T-helper 1 cell treated with Interleukin-12 subunit alpha and Interleukin-12 subunit beta and Interleukin-4 antibody, amounts not matched to agents 30 μg/mL and 1 μg/mL, for 36 hours (primary cell): ENCODE data around the gene SPTSSB.

Experiments used
- H3K27ac Mint-ChIP-seq: one replicate; pipeline ENCODE4 v1.8.0; 2021; ENCODE audit warnings: mild to moderate bottlenecking, mixed read lengths
- H3K27me3 Mint-ChIP-seq: one replicate; pipeline ENCODE4 v1.8.0; 2021; ENCODE audit warnings: low read depth, mixed read lengths
- H3K36me3 Mint-ChIP-seq: one replicate; pipeline ENCODE4 v1.8.0; 2021; ENCODE audit warnings: low read depth, mixed read lengths
- H3K4me1 Mint-ChIP-seq: one replicate; pipeline ENCODE4 v1.8.0; 2021; ENCODE audit warnings: low read depth, mixed read lengths
- H3K4me3 Mint-ChIP-seq: one replicate; pipeline ENCODE4 v1.8.0; 2021; ENCODE audit warnings: mild to moderate bottlenecking, moderate library complexity, mixed read lengths
- H3K9me3 Mint-ChIP-seq: one replicate; pipeline ENCODE4 v1.8.0; 2021; ENCODE audit warnings: mixed read lengths

SPTSSB gene

DNA sequence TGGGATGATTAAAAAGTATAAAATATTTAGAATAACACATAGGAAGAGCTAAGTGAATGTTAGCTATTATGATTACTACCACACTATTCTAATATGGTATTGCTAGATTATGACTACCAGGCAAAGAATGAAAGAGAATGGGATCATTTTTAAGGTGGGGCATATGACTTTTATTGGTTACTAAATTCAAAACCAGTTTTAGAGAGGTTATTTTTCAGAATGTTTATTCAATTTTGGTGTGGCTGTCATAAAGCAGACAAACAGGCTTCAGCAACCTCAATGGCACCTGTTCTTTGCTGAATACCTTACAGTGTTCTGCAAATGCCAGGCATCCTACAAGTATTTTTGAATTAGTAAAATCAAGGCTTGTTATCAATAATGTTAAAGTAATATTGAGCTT is 12.8 kb downstream of the SPTSSB start:
- Mint-ChIP-seq H3K27me3 (peaks cover 53% of the 10 kb centered on the region), H3K36me3 (no peaks in the 10 kb centered on the region), H3K4me1 (no peaks in the 10 kb centered on the region), H3K9me3 (no peaks in the 10 kb centered on the region), H3K27ac (no peak overlapping the region), H3K4me3 (no peak overlapping the region)

- H3K36me3 Mint-ChIP-seq: no peaks in the 10 kb centered on the region
- H3K27me3 Mint-ChIP-seq: peaks cover 60% of the 10 kb centered on the region
- H3K4me1 Mint-ChIP-seq: no peaks in the 10 kb centered on the region
- H3K4me3 Mint-ChIP-seq: no peak overlapping the region
- no peaks in the 10 kb centered on the region for H3K9me3 Mint-ChIP-seq
- no peak overlapping the region for H3K27ac Mint-ChIP-seq
Measured at GRCh38 chr3:161356287-161356686, 15.0 kb downstream of the SPTSSB start.

GRCh38 chr3:161355508-161355907 is 15.8 kb downstream of the SPTSSB start:
- Mint-ChIP-seq H3K4me3 (no peak overlapping the region), H3K9me3 (no peaks in the 10 kb centered on the region), H3K27me3 (peaks cover 54% of the 10 kb centered on the region), H3K4me1 (no peaks in the 10 kb centered on the region), H3K36me3 (no peaks in the 10 kb centered on the region), H3K27ac (no peak overlapping the region)

GRCh38 chr3:161354554-161354953 is 16.8 kb downstream of the SPTSSB start:
- no peaks in the 10 kb centered on the region for H3K9me3 Mint-ChIP-seq
- H3K36me3 Mint-ChIP-seq: no peaks in the 10 kb centered on the region
- H3K27me3 Mint-ChIP-seq: peaks cover 51% of the 10 kb centered on the region
- no peak overlapping the region for H3K4me3 Mint-ChIP-seq
- H3K27ac Mint-ChIP-seq: no peak overlapping the region
- peaks cover 4% of the 10 kb centered on the region for H3K4me1 Mint-ChIP-seq

DNA sequence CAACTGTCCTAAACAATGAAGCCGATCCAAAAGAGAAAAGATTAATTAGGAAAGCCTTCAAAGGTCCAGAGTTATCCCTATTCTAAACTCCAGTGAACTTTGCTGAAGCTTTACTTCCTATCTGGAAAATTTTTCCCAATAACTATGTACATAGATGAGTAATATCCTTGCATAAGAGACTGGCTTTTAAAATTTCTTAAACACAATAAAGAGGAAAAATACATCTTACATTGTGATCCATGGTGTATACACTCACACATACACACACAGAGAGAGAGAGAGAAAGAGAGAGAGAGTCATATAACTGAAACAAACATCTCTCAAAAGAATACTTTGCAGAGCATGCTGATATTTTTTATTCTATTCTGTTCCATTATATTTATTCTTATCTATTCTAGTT is 20.0 kb downstream of the SPTSSB start:
- Mint-ChIP-seq H3K27me3 (peaks cover 59% of the 10 kb centered on the region), H3K27ac (no peak overlapping the region), H3K9me3 (no peaks in the 10 kb centered on the region), H3K4me3 (no peak overlapping the region), H3K36me3 (no peaks in the 10 kb centered on the region), H3K4me1 (peaks cover 4% of the 10 kb centered on the region)

- Mint-ChIP-seq H3K36me3 (no peaks in the 10 kb centered on the region), H3K27me3 (peaks cover 59% of the 10 kb centered on the region), H3K27ac (no peak overlapping the region), H3K4me3 (no peak overlapping the region), H3K4me1 (peaks cover 4% of the 10 kb centered on the region), H3K9me3 (no peaks in the 10 kb centered on the region)
Measured at GRCh38 chr3:161350916-161351315, 20.4 kb downstream of the SPTSSB start.

DNA sequence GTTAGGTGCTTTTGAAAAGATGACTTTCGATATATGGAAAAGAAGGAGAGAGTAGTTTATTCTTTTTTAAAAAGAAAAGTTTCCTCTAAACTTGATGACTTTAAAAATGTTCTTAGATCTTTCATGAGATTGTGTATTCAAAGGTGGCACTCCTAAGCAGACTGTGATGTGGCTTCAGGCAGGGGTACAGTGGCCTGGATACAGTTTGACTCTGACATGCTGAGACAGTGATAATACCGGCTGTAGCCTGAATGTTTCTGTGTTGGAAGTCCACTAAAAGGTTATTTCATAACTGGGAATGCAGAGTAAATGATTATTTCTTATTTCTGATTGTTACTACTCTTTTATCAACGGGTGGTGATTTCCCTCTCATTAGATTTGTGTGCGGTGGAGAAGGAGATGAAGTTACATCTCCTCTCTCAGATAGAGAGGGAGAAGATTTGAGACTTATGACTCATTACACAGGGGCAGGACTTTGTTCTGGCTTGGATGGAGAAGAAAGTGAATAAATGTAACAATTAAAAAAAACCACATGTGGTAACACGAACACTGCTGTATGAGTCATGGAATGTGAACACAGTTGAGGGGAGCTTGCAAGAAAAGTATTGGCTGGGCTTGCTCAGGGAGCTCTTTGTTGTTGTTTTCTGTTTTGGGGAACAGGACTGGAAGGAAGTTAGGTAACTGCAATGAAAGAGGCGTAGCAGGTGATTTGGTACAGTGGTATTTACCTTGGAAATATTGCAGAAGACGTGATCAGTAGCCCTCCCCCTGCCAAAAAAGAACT is 21.6 kb downstream of the SPTSSB start:
- H3K27ac Mint-ChIP-seq: no peak overlapping the region
- H3K4me1 Mint-ChIP-seq: peaks cover 4% of the 10 kb centered on the region
- no peak overlapping the region for H3K4me3 Mint-ChIP-seq
- H3K36me3 Mint-ChIP-seq: no peaks in the 10 kb centered on the region
- H3K9me3 Mint-ChIP-seq: no peaks in the 10 kb centered on the region
- H3K27me3 Mint-ChIP-seq: peaks cover 59% of the 10 kb centered on the region

DNA sequence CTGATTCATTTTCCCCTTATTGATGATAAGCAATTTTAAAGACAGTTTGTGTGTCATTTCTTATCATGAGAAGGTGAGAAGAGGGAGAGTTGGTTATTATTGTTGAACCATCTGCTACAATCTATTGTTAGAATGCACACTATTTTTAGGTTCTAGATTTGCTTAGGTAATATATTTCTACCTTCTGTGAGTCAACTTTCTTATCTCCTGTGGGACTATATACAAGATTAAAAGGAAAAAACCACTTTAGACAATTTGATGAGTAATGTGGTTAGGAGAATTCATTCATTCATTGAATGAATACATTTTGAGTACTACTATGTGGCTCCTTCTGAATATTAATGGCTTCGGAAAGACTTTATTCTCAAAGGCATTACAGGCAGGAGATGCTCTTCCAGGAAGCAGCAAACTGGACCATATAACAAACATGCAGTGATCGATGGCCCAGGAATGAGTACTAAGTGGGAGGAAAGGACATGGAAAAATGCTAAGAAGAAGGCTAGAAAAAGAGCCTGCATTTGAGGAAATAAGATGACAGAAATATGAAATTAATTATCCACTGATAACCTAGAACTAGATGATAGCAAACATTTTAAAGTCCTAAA is 22.4 kb downstream of the SPTSSB start:
- H3K9me3 Mint-ChIP-seq: no peaks in the 10 kb centered on the region
- peaks cover 1% of the 10 kb centered on the region for H3K36me3 Mint-ChIP-seq
- H3K4me3 Mint-ChIP-seq: no peak overlapping the region
- peaks cover 58% of the 10 kb centered on the region for H3K27me3 Mint-ChIP-seq
- H3K27ac Mint-ChIP-seq: no peak overlapping the region
- H3K4me1 Mint-ChIP-seq: peaks cover 4% of the 10 kb centered on the region

- no peak overlapping the region for H3K27ac Mint-ChIP-seq
- no peaks in the 10 kb centered on the region for H3K9me3 Mint-ChIP-seq
- H3K4me1 Mint-ChIP-seq: peaks cover 4% of the 10 kb centered on the region
- H3K27me3 Mint-ChIP-seq: peaks cover 60% of the 10 kb centered on the region
- no peak overlapping the region for H3K4me3 Mint-ChIP-seq
- H3K36me3 Mint-ChIP-seq: peaks cover 1% of the 10 kb centered on the region
Measured at GRCh38 chr3:161347726-161348125, 23.6 kb downstream of the SPTSSB start.

DNA sequence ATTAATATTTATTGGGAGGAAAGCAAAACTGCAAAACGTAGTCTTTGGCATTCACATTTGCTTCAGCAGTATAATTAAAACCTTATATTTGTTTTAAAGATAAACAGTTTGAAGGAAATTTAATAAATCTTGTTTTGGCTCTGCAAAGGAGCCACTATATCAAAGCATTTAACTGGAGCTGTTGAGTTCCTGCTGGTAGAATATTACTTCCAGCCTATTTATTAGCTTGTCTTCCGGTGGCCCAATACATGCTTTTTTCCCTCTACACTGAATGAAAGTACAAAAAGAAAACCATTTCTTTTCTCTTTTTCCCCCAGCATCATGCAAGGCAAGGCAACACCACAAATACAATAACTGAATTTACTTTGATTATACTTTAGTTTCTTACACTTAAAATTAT is 26.3 kb downstream of the SPTSSB start:
- H3K9me3 Mint-ChIP-seq: no peaks in the 10 kb centered on the region
- no peak overlapping the region for H3K4me3 Mint-ChIP-seq
- peaks cover 5% of the 10 kb centered on the region for H3K4me1 Mint-ChIP-seq
- no peak overlapping the region for H3K27ac Mint-ChIP-seq
- peaks cover 65% of the 10 kb centered on the region for H3K27me3 Mint-ChIP-seq
- peaks cover 1% of the 10 kb centered on the region for H3K36me3 Mint-ChIP-seq

- Mint-ChIP-seq H3K36me3 (peaks cover 1% of the 10 kb centered on the region), H3K9me3 (no peaks in the 10 kb centered on the region), H3K4me1 (peaks cover 2% of the 10 kb centered on the region), H3K27me3 (peaks cover 65% of the 10 kb centered on the region), H3K4me3 (no peak overlapping the region), H3K27ac (no peak overlapping the region)
Measured at GRCh38 chr3:161343986-161344385, 27.3 kb downstream of the SPTSSB start.

DNA sequence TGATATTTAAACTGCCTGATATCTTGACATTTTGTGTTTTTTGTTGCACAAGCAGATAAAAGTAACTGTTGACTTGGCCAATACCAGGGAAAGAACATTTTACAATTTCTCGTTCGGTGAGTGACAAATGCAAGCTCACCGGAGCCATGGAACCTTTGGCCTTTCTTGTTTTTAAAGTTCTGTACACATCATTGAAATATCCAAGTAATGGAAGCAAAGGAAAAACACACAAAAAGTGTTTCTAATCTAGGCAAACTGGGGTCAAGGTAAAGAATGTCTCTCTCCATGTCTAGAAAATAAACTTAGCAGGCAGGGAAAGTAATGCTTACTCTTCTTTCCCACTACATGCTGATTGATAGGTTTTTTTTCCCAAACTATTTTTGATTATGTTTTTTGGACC is 27.8 kb downstream of the SPTSSB start:
- no peak overlapping the region for H3K27ac Mint-ChIP-seq
- no peaks in the 10 kb centered on the region for H3K9me3 Mint-ChIP-seq
- peaks cover 62% of the 10 kb centered on the region for H3K27me3 Mint-ChIP-seq
- peaks cover 2% of the 10 kb centered on the region for H3K4me1 Mint-ChIP-seq
- no peak overlapping the region for H3K4me3 Mint-ChIP-seq
- peaks cover 1% of the 10 kb centered on the region for H3K36me3 Mint-ChIP-seq

GRCh38 chr3:161342629-161343028 is 28.7 kb downstream of the SPTSSB start:
- Mint-ChIP-seq H3K27ac (no peak overlapping the region), H3K4me1 (peaks cover 2% of the 10 kb centered on the region), H3K27me3 (peaks cover 65% of the 10 kb centered on the region), H3K4me3 (no peak overlapping the region), H3K9me3 (no peaks in the 10 kb centered on the region), H3K36me3 (peaks cover 1% of the 10 kb centered on the region)

DNA sequence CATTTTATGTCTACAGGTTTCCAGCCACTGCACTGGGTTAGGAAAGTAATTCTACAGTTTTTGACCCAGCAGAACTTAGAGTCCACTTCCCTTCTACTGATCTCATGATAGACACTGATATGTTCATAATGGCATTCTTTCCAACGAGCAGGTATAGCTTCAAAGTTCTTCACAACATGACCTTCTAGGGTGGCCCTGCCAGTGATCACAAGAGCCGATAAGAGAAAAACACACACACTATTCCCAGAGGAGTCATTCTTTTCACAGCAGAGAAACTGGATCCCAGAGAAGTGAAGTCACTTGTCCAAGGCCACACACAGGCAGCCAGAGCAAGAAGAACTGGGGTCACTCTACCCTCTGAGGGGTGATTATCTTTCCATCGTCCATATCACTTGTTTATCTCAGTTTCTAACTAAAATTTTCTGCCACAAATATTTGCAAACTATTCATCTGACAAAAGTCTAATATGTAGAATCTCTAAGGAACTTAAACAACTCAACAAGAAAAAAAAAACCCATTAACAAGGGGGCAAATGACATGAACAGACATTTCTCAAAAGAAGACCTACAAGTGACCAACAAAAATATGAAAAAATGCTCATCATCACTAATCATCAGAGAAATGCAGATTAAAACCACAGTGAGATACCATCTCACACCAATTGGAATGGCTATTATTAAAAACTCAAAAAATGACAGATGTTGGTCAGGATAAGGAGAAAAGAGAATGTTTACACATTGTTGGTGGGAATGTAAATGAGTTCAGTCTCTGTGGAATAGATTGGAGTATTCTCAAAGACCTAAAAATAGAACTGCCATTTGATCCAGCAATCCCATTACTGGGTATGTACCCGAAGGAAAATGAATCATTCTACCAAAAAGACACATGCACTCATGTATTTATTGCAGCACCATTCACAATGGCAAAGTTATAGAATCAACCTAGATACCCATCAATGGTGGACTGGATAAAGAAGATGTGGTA is 31.5 kb downstream of the SPTSSB start:
- no peak overlapping the region for H3K4me3 Mint-ChIP-seq

More for the DNA sequence above, 31.5 kb downstream of the SPTSSB start:
- Mint-ChIP-seq H3K9me3 (no peaks in the 10 kb centered on the region), H3K36me3 (peaks cover 1% of the 10 kb centered on the region), H3K27ac (no peak overlapping the region), H3K4me1 (peaks cover 2% of the 10 kb centered on the region), H3K27me3 (peaks cover 75% of the 10 kb centered on the region)
